Suprapubic skin (tissue), 3 donors: ENCODE data around the gene LIN28B.

Source experiments
- EP300 ChIP-seq: sonication (generic); formaldehyde crosslinking; IDR thresholded peaks from one replicate; pipeline ENCODE4 v1.6.1; 2017; ENCODE audit warnings: antibody characterized with exemption
- POLR2A ChIP-seq, 2 donors: fragments of 450-650 bp; IDR thresholded peaks; one replicate each; pipeline ENCODE4 v1.6.1; 2017; ENCODE audit warnings: antibody characterized with exemption in 2 of 2, mild to moderate bottlenecking in 2 of 2, moderate library complexity in 2 of 2
- TF ChIP-seq, protein P1 (sequence below), 2 donors: fragments of 200-600 bp in 1 of 2; fragments of 450-650 bp in 1 of 2; sonication (generic) in 1 of 2; IDR thresholded peaks; one replicate each; pipeline ENCODE4 v1.5.1; 2016 to 2019; ENCODE audit warnings: antibody characterized with exemption in 2 of 2, mild to moderate bottlenecking in 1 of 2, moderate library complexity in 1 of 2

DNA sequence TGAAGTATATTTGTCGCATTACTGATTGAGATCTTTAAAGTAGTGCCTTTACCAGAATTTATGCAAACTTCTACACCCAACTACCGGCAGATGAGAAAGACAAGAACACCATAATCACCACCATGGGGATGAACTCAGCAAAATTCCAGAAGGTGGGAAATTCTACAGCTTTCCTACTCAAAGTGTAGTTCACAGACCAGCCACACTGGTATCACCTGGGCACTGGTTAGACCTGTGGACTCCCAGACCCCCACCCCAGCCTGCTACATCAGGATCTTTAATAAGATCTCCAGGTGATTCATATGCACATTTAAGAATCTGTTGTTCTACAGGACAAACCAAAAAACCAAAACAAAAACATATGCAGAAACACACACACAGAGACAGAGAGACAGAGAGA, 155.0 kb downstream of the LIN28B start:
- TF ChIP-seq POLR2A (IDR thresholded peaks at IDR 0.05), result no peak
- TF ChIP-seq, protein P1, sequence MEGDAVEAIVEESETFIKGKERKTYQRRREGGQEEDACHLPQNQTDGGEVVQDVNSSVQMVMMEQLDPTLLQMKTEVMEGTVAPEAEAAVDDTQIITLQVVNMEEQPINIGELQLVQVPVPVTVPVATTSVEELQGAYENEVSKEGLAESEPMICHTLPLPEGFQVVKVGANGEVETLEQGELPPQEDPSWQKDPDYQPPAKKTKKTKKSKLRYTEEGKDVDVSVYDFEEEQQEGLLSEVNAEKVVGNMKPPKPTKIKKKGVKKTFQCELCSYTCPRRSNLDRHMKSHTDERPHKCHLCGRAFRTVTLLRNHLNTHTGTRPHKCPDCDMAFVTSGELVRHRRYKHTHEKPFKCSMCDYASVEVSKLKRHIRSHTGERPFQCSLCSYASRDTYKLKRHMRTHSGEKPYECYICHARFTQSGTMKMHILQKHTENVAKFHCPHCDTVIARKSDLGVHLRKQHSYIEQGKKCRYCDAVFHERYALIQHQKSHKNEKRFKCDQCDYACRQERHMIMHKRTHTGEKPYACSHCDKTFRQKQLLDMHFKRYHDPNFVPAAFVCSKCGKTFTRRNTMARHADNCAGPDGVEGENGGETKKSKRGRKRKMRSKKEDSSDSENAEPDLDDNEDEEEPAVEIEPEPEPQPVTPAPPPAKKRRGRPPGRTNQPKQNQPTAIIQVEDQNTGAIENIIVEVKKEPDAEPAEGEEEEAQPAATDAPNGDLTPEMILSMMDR (IDR thresholded peaks at IDR 0.05), result no peak
- no peak for TF ChIP-seq EP300
